Measurements from ENCODE around the gene RNPC3. TPM values are rescaled to one million over a fixed set of nuclear protein-coding genes. Genes with fewer than 3 reads are reported as not detected.

RNPC3 gene
- total RNA-seq (2014; rRNA removed; shearing (Covaris generic)): 16.0 and 22.8 TPM in 2 replicates

GRCh38 chr1:103525607-103526507 lies at the start of gene RNPC3:
Gene RNPC3, plus strand, starts transcription at chr1:103525699. Its CDS starts 372 bp downstream, at chr1:103526071.
- Histone ChIP-seq H3K27me3 (ENCODE audit: control insufficient read depth, insufficient read depth, low read length) (no peaks in the 10 kb centered on the region), H3K4me3 (ENCODE audit: insufficient read depth, low read depth, low read length) (peak within 1 kb of the TSS; percentile 90), H3K36me3 (replicated peaks; ENCODE audit: control insufficient read depth, insufficient read depth, low read length) (no peaks in the 10 kb centered on the region; the same call in 1 of the 2 replicates)
- DNase-seq: peak; percentile 81

GRCh38 chr1:103477101-103477500 lies 48.4 kb upstream of the RNPC3 start:
- Histone ChIP-seq H3K27me3 (ENCODE audit: control insufficient read depth, insufficient read depth, low read length) (no peaks in the 10 kb centered on the region), H3K36me3 (replicated peaks; ENCODE audit: control insufficient read depth, insufficient read depth, low read length) (no peaks in the 10 kb centered on the region)
- DNase-seq: no peak

DNA sequence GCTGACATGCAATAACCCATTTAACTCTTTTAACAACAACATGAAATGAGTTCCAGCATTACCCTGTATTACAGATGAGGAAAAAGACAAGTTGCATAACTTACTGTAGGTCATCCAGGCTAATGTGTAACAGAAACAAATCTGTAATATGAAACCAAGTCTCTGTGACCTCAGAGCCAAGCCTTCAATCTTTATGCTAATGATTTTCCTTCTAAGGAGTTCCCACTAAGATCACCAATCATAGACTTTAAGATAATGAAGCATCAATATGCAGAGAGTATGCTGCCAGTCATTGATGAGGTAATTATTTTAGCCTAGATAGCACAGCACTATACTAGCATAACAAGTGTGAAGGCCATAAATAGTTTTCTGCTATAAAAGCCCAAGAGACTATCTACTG lies 35.6 kb upstream of the RNPC3 start:
- no peak overlapping the region for H3K4me3 ChIP-seq (ENCODE audit: insufficient read depth, low read depth, low read length)
- H3K27me3 ChIP-seq (ENCODE audit: control insufficient read depth, insufficient read depth, low read length): no peaks in the 10 kb centered on the region
- no peaks in the 10 kb centered on the region for H3K36me3 ChIP-seq (replicated peaks; ENCODE audit: control insufficient read depth, insufficient read depth, low read length)
- no peak for DNase-seq

More at GRCh38 chr1:103477101-103477500, 48.4 kb upstream of the RNPC3 start:
- H3K4me3 ChIP-seq (ENCODE audit: insufficient read depth, low read depth, low read length): no peak overlapping the region

- H3K36me3 ChIP-seq (replicated peaks; ENCODE audit: control insufficient read depth, insufficient read depth, low read length): no peaks in the 10 kb centered on the region
- no peak overlapping the region for H3K4me3 ChIP-seq (ENCODE audit: insufficient read depth, low read depth, low read length)
- no peaks in the 10 kb centered on the region for H3K27me3 ChIP-seq (ENCODE audit: control insufficient read depth, insufficient read depth, low read length)
- DNase-seq: no peak
Observed at GRCh38 chr1:103492003-103492625, 33.4 kb upstream of the RNPC3 start.

DNA sequence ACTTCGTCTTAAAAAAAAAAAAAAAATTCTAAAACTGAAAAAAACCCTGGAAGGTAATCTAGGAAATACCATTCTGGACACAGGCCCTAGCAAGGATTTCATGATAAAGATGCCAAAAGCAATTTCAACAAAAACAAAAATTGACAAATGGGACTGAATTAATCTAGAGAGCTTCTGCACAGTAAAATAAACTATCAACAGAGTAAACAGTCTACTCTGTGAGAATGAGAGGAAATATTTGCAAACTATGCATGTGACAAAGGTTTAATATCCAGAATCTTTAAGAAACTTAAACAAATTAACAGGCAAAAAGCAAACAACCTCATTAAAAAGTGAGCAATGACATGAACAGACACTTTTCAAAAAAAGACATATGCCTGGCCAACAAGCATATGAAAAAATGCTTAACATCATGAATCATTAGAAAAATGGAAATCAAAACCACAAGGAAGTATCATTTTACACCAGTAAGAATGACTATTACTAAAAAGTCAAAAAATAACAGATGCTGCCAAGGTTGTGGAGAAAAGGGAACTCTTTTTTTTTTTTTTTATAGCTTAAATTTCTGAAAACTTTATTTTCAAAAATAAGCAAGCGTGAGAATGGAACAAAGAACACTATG lies 29.4 kb upstream of the RNPC3 start:
- Histone ChIP-seq H3K4me3 (ENCODE audit: insufficient read depth, low read depth, low read length) (no peak overlapping the region), H3K36me3 (replicated peaks; ENCODE audit: control insufficient read depth, insufficient read depth, low read length) (no peaks in the 10 kb centered on the region), H3K27me3 (ENCODE audit: control insufficient read depth, insufficient read depth, low read length) (no peaks in the 10 kb centered on the region)
- no peak for DNase-seq

DNA sequence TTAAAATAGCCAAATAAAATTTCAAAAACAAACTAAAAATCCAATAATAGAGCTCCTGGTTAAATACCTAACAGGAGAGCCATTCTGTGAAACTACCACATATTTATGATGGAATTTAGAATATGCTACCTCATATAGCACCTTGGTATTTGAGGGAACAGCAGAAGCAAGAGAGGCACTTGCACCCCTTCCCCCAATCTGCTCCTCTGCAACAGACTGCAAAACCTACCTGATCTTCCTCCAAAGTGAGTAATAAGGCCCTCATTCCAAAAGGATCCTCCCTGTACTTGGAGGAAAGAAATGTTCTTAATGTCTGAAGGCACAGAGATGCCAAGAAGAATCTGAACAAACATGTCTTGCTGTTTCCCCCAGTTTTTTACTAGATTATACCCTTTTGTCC lies 28.1 kb upstream of the RNPC3 start:
- H3K36me3 ChIP-seq (replicated peaks; ENCODE audit: control insufficient read depth, insufficient read depth, low read length): no peaks in the 10 kb centered on the region
- no peaks in the 10 kb centered on the region for H3K27me3 ChIP-seq (ENCODE audit: control insufficient read depth, insufficient read depth, low read length)
- H3K4me3 ChIP-seq (ENCODE audit: insufficient read depth, low read depth, low read length): no peak overlapping the region
- no peak for DNase-seq

- DNase-seq: no peak
- H3K36me3 ChIP-seq (replicated peaks; ENCODE audit: control insufficient read depth, insufficient read depth, low read length): no peaks in the 10 kb centered on the region
- H3K4me3 ChIP-seq (ENCODE audit: insufficient read depth, low read depth, low read length): no peak overlapping the region
- H3K27me3 ChIP-seq (ENCODE audit: control insufficient read depth, insufficient read depth, low read length): no peaks in the 10 kb centered on the region
Observed at GRCh38 chr1:103509250-103509649, 16.2 kb upstream of the RNPC3 start.

DNA sequence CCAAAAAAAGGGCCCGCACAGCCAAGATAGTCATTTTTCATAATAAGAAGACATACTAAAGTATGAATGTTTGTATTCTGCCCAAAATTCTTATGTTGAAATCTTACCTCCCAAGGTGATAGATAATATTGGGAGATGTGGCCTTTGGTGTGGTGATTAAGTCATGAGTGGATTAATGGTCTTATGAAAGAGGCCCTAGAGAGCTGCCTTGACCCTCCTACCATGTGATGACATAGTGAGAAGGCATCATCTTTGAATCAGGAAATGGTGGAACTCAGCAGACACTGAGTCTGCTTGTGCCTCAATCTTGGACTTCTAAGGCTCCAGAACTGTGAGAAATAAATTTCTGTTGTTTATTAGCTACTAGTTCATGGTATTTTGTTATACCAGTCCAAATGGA lies 11.8 kb upstream of the RNPC3 start:
- no peak overlapping the region for H3K4me3 ChIP-seq (ENCODE audit: insufficient read depth, low read depth, low read length)
- no peak for DNase-seq
- H3K36me3 ChIP-seq (replicated peaks; ENCODE audit: control insufficient read depth, insufficient read depth, low read length): no peaks in the 10 kb centered on the region
- no peaks in the 10 kb centered on the region for H3K27me3 ChIP-seq (ENCODE audit: control insufficient read depth, insufficient read depth, low read length)

DNA sequence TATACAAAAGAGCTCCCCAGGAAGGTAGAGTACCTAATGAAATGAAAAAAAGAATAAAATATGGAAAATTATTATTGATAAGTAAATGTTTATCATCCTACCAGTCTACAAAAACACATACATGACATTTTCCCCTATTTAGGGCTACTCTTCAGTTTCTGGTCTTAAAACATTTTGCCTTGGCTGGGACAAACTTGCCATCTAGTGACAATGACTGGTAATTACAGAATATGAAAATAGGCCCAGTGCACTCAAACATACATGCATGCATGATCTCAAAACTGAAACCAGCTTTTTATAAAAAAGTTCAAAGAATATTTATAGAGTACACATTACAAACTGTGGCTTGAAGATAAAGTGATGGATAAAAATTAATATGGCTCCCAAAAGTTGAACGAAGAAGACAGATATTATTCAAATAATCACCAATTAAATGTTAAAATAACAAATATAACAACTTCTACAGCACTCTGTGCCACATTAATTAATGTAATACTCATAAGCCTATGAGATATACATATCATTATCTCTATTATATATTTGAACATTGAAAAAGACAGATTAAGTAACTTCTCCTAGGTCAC lies 10.5 kb upstream of the RNPC3 start:
- no peaks in the 10 kb centered on the region for H3K27me3 ChIP-seq (ENCODE audit: control insufficient read depth, insufficient read depth, low read length)
- H3K36me3 ChIP-seq (replicated peaks; ENCODE audit: control insufficient read depth, insufficient read depth, low read length): no peaks in the 10 kb centered on the region
- H3K4me3 ChIP-seq (ENCODE audit: insufficient read depth, low read depth, low read length): no peak overlapping the region
- DNase-seq: peak; percentile 4

DNA sequence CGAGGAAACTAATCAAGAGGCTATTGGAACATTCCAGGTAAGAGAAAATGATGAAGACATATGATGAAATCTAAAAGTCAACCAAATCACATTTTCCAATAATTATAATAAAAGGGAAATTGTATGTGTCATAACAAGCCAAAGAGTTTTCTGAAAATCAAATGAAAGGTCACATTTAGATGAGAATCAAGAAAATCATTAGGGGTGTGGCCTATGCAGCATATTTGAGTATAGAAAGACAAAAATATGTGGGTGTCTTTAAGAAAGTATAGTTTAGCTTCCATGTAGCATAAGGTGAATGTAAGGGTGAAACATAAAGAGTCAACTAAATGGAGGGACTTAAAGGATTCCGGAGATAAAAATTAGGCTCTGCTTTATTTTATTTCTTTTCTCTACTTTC lies 9.2 kb upstream of the RNPC3 start:
- H3K36me3 ChIP-seq (replicated peaks; ENCODE audit: control insufficient read depth, insufficient read depth, low read length): no peaks in the 10 kb centered on the region
- H3K4me3 ChIP-seq (ENCODE audit: insufficient read depth, low read depth, low read length): no peak overlapping the region
- no peaks in the 10 kb centered on the region for H3K27me3 ChIP-seq (ENCODE audit: control insufficient read depth, insufficient read depth, low read length)
- DNase-seq: no peak

DNA sequence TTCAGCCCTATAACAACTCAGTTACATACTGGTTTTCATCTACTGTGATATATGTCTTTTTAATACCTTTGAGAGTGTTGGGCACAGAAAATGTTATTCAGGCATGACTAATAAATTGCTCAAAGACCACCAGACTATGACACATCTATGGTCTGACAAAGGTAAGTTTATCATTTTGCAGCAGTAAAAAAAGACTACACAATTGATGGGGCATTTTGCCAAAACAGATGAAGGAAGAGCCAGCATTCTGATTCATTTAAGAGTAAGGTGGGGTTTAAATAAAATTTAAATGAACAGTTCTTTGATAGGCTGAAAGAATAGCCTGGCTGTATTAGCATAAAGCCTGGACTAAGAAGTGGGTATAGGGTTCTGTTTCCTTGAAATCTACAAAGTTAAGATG lies 8.8 kb upstream of the RNPC3 start:
- no peaks in the 10 kb centered on the region for H3K36me3 ChIP-seq (replicated peaks; ENCODE audit: control insufficient read depth, insufficient read depth, low read length)
- no peak for DNase-seq
- no peaks in the 10 kb centered on the region for H3K27me3 ChIP-seq (ENCODE audit: control insufficient read depth, insufficient read depth, low read length)
- no peak overlapping the region for H3K4me3 ChIP-seq (ENCODE audit: insufficient read depth, low read depth, low read length)

DNA sequence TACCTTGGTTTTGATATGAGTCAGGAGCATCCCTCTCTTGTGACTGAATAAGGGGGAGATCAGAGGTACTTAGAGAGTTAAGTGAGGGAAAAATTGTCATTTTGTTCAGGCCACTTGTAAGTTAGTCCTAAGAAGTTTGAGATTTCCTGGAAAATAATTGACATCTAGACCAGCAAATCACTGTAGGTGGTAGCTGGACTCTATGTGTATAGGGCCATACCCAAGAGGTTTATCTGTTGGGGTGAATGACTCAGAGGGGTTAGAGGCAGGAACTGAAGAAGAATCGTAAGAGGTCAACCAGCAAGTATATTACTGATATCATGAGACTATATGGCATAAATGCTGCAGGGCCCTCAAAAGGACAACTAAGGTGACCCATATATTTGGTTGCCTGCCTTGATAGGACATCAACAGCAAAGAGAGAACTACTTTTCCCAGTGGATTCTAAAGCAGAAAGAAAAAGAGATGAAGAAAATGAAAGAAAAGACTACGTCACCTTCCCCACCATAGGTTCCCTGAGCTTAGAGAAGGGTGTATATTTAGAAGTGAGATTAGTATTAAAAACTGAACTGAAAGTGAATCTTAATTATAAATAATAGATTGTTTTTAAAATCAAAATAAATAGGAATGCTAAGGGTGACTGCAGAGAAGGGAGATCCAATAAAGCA lies 8.0 kb upstream of the RNPC3 start:
- no peak for DNase-seq
- no peaks in the 10 kb centered on the region for H3K36me3 ChIP-seq (replicated peaks; ENCODE audit: control insufficient read depth, insufficient read depth, low read length)
- H3K27me3 ChIP-seq (ENCODE audit: control insufficient read depth, insufficient read depth, low read length): no peaks in the 10 kb centered on the region
- no peak overlapping the region for H3K4me3 ChIP-seq (ENCODE audit: insufficient read depth, low read depth, low read length)

DNA sequence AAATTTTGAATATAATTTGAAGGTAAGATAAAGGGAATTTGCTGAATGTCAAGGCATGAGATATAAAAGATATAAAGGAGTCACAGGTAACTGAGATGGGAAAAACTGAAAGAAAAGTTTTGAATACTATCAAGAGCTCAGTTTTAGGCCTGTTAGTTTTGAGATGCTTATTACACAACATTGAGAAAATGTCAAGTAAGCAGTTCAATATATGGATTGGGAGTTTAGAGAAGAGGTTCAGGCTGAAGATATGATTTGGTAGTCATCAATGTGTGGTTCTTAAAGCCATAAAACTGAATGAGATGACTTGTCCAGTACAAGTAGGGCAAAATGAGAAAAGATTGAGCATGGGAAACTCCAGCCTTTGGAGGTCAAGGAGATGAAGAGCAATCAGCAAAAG lies 4.7 kb upstream of the RNPC3 start:
- no peak for DNase-seq
- Histone ChIP-seq H3K4me3 (ENCODE audit: insufficient read depth, low read depth, low read length) (no peak overlapping the region), H3K27me3 (ENCODE audit: control insufficient read depth, insufficient read depth, low read length) (no peaks in the 10 kb centered on the region), H3K36me3 (replicated peaks; ENCODE audit: control insufficient read depth, insufficient read depth, low read length) (no peaks in the 10 kb centered on the region)

DNA sequence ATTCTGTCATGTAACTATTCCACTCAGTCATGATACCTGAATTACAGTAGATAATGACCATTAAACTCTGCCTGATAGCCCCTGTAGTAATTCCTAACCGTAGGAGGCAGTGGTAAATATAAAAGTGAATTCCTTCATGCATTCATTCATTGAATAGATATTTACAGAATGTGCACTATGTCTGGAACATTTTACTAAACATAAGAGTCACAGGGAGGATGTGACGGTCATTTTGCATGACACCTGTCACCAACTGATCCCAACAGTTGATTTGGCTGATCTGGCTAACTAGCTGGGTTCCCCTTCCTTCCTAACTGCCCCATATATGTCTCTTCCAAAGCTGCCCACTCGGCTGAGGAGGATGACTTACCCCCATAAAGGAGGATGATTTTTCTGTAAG lies 2.2 kb upstream of the RNPC3 start:
- Histone ChIP-seq H3K36me3 (replicated peaks; ENCODE audit: control insufficient read depth, insufficient read depth, low read length) (no peaks in the 10 kb centered on the region; the same call in 1 of the 2 replicates), H3K4me3 (ENCODE audit: insufficient read depth, low read depth, low read length) (no peak overlapping the region), H3K27me3 (ENCODE audit: control insufficient read depth, insufficient read depth, low read length) (no peaks in the 10 kb centered on the region)
- no peak for DNase-seq
